Activated gamma-delta T cell (primary cell): ENCODE data around the gene SOX8.

Source experiments
- DNase-seq: peaks from one replicate; lab custom pipeline; 2025; lab: John Stamatoyannopoulos, UW

SOX8 gene

DNA sequence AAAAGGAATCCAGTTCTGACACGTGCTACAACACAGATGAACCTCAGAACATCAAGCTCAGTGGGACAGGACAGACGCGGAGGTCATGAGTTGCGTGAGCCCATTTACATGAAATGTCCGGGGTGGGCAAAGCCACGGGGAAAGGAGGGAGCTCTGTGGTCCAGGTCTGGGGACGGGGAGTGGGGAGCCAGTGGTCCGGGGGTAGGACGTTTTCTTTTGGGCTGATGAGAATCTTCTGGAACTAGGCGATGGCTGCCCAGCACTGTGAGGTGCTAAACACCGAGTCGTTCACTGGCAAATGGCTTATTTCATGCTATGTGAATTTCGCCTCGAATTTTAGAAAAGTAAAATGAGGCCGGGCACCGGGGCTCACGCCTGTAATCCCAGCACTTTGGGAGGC is 8.2 kb upstream of the SOX8 start:
- DNase-seq: no peak

DNA sequence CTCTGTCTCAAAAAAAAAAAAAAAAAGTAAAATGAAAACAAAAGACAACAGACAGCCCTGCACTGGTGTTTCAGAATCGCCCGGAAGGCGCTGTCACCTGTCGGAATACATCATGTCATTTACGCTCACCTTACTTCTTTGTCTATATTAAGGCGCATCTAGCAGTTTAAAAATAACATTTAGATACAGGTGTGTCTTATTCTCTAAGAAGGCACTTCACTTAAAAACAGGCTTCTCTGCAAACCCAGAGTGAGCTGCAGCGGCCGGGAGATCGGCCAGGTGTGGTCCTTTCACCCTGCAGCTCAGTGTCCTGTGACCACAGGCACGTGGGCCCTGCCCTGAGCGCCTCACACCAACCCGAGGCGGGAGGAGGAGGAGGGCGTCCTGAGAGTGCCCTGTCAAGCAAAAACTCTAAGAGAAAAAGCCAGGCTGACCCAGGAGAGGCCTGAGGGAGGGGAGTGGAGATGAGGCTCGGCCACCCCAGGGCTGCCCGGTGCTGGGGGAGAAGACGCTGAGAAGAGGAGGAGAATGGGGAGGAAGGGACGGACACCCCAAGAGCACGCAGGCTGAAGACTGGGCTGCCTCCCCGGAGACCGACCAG is 7.5 kb upstream of the SOX8 start:
- DNase-seq: no peak

DNA sequence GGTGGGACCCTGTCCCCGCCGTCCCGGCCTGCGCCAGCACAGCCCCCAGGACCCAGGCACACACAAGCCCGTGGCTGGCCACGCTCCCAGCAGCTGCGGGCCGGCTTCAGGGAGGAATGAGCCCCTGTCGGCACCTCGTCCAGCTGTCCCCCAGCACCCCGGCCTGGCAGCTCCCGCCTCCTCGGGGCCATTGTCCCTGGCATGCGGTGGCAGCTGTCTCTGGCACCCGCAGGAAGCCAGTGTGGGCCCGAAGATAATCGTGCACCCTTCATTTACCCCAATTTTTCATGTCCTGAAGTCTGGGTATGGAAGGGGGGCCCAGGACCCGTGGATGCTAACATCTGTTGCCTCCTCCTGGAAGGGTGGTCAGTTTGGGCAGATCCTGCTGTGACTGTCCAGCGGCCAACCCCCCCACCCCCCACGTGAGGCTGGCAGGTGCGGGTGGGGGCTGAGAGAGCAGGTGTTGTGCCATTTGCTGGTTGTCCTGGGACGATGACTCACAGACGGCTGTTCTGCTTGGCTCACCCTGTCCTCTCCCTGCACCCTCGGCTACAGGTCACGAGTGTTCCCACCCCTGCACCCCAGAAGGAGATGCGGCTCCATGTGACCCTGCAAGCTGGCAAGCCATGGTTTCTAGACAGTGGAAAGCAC is 6.8 kb upstream of the SOX8 start:
- no peak for DNase-seq

DNA sequence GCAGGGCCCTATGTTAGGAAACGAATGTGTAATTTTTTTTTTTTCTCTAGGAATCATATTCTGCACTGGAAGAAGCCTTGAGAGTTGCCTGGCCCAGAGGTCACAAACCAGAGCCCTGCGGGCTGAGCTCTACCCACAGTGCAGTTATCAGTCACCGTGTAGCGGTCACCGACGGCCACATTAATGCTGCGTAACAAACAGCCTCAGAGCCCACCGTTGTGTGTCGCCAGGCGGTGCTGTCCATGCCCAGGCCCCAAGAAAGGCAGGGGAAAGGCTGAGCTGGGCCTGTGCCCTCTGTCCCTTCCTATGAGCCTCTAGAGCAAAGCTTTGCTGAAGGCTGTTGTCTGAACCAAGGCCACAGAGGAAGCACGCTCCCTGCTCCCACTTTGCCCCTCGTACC is 6.3 kb upstream of the SOX8 start:
- no peak for DNase-seq

DNA sequence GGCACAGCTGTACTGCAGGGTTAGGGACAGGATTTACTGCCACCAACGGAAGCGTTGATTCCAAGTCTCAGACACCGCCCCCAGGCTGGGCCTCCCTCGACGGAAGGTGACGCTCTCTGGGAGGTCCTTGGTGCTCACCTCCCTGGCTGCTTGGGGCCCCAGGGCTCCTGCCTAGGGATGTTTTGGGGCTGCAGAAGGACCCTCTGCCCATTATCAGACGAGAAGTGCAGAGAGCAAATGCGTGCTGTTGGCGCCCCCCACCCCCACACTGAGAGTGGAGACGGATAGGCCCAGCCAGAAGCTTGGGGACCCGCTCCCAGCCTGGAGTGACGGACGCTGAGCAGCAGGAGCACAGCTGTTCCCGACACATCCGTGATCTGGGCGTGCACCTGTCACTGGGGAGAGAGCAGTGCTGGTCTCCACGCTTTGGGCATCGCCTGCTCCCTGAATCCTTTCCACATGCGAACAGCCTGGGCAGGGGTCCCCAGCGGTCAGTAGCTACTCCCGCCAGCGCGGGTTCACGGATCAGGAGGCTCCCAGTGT is 5.1 kb upstream of the SOX8 start:
- no peak for DNase-seq

DNA sequence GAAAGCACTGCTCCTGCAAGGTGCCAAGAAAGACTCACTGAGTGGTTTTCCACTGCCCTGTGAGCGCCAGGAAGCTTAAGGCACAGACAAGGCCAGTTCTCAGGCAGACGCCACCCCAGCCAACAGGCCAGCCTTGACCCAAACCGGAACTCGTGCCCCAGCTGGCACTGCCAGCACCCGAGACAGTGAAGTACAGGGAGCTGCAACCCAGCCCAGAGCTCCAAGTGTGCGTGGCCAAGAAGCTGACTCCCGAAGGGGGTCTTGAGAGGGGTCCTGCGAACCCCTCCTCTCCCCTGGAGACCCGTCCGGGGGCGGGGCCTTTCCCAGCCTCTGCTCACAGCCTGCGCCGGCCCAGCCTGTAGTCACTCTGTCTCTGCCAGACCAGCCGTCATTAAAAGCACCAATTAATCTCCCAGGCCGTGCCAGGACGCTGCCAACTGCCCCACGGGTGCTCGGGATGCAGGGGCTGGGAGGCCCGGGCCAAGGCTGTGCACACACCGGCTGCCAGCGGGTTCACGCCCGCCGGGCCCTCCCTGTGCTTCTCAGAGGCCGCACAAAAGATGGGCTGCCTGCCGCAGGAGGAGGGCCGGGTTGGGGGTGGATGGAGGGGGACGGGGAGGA is 4.4 kb upstream of the SOX8 start:
- no peak for DNase-seq

DNA sequence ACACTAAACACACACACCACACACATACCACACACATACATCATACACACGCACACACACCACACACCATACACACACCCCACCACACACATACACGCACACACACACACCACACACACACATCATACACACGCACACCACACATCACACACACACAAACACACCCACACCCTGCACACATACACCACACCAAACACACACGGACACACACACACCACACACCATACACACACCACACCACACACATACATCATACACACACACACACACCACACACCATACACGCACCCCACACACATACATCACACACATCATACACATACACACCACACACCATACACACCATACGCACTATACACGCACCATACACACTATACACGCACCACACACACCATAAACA is 3.7 kb upstream of the SOX8 start:
- DNase-seq: no peak

DNA sequence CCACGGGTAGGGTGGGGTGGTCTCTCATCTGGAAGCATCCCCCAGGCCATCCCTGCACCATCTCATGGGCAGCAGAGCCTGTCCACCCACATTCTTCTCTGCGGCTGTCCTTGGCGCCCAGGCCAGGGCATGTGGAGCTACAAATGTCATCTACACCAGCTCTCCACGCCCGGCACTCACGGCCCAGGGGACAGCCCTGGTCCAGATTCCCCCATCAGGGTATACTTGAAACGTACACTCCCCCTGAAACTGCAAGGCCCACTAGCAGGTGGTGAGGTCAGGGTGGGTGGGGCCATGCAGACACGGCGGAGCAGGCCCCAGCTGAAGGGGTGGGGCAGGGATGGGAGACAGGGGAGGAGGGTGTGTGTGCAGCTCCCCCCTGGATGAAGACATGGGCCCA is 3.2 kb upstream of the SOX8 start:
- DNase-seq: no peak

DNA sequence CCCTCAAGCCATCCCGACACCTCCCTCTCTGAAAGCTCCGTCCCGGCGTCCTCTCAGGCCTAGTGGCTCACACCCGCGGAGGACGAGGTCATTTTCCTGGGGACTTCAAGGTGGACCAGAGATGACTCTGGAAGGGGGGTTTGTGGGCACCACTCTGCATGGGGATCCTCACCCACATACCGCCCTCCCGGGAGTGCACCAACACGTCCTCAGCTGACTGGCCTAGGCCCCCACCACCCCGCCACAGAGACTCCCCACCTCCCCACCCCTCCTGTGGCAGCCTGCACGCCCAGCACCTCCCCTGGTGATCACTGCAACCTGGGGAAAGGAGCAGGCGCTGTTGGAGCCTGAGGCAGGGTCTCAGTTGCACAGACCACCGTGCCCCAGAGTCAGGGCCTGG is 2.4 kb upstream of the SOX8 start:
- DNase-seq: no peak

DNA sequence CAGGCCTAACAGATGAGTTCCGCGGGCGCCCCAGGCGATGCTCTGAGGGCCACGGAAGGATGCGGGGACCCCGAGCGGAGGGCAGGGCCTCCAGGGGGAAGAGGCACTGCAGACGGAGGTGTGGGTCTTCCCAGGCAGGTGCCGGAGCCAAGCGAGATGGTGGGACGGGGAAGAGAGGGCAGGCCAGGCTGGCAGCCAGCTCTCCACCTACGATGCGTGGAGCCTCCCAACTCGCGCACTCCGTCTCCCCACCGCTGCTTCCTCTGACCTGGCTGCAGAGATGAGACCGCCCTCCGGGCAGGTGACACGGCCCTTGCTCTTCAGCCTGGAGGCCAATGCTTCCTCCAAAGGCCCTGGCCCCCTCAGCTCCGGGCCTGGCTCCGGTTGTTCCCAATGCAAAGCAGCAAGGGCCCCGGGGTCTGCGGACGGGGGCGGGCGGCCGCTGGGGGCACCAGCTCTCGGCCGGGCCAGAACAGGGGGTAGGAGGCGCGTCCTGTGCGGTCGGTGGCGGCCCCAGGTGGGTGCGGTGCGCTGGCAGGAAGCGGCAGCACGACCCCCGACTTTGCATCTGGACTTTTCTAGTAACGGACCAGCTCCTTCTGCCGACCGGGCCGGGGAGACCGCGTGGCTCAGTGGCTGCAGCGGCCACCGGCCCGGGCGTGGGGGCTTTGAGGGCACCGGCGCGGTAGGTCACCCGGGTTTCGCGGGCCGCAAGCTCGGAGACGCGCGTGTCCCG is 1.5 kb upstream of the SOX8 start:
- DNase-seq: no peak

DNA sequence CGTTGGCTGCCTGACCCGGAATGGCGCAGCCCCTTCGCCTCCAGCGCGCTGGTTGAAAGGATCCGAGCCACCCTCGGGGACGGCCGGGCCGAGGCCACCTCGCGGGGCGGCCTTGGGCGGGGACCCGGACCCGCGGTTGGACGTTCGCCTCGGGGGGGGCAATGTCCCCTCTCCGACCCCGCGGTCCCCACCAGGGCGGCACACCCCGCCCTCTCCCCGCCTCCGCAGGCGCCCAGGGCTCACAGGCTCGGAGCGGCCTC is 1.0 kb upstream of the SOX8 start:
- no peak for DNase-seq

DNA sequence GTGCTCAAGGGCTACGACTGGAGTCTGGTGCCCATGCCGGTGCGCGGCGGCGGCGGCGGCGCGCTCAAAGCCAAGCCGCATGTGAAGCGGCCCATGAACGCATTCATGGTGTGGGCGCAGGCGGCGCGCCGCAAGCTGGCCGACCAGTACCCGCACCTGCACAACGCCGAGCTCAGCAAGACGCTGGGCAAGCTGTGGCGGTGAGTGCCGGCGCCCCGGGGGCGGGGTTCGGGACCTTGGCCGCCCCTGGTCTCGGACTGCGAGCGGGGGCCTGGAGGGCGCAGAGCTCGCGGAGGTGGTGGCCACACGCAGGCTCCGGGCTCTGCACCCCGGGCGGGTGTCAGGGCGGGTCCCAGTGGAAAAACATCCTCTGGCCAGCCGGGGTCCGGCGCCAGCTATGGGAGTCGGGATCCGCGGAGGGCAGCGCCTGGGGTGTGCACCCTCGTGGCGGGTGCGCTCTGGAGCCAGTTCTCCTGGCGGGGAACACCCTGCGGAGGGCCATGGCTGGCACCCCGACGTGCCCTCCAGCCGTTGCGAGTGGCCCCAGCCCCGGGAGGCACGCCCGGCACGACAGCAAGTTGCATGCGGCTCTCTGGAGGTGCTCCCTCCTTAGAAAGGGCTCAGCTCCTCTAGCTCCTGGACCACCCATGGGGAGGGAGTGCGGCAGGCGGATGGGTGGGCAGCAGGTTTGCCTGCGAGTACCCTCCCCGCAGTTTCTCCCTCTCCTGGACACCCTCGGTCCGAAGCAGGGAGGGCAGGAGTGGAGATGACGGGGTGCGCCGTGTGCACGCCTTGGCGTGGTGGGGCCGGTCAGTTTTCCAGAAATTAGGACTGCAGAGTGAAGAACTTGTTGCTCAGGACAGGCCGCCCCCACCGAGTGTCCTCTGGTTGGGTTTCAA is 824 bp downstream of the SOX8 start:
- DNase-seq: no peak

DNA sequence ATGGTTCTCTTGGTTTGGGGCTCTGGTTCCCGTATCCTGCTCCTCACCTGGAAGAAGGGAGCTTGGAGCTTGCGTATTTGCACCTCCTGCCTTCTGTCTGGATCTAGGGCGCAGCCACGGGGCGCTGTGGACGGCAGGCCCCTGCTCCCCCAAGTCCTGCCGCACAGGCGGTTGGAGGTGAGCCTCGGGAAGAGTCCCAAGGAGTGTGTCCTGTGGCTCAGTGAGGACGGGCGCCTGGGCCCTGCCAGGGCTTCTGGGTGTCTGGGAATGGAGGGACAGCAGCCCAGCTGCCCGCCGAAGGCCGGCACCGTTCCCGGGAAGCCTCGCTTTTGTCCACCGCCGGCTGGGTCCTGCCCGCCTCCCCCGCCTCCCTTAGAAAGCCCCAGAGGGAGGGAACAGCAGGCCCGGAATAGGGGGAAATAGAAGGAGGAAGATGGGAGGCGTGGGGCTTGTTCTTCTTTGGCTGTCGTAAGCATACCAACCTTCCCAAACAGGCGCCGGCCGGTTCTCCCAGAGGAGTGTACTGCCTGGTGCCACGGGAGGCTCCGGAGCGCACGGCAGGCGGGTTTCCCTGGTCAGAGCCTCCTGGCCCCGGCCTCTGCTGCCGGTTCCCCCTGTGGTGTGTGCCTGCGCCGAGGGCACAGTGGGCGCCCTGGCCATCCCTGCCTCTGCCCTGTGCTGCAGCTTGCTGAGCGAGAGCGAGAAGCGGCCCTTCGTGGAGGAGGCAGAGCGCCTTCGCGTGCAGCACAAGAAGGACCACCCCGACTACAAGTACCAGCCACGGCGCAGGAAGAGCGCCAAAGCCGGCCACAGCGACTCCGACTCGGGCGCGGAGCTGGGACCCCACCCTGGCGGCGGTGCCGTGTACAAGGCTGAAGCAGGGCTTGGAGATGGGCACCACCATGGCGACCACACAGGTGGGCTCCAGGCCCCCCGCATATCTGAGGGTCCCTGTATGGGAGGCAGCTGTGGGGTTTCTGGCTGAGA is 1.8 kb downstream of the SOX8 start:
- no peak for DNase-seq

DNA sequence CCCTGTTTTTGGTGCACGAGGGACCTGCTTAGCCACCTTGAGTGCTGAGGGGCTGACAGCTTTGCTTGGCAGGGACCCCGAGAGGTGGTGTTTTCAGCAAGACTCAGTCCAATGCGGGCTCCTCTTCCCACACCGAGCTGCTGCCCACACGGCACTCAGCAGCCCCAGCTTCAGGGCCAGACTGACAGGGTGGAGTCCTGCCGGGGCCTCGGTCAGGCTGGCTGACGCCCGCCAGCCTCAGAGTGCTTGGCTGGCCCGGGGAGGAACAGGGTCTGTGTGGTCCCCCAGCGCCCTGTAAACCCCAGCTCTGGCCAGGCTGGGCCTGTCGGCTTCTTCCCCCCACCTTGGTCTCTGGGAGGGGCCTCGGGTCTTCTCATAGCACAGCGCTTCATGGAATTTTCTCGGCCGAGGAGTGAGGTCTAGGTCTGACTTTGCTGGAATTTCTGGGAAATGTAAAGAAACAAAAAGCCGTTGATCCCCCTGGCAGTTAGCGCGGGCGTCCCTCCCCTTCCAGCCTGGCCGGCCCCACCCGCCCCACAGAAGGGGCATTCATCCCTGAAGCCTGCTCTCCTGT is 2.6 kb downstream of the SOX8 start:
- no peak for DNase-seq

DNA sequence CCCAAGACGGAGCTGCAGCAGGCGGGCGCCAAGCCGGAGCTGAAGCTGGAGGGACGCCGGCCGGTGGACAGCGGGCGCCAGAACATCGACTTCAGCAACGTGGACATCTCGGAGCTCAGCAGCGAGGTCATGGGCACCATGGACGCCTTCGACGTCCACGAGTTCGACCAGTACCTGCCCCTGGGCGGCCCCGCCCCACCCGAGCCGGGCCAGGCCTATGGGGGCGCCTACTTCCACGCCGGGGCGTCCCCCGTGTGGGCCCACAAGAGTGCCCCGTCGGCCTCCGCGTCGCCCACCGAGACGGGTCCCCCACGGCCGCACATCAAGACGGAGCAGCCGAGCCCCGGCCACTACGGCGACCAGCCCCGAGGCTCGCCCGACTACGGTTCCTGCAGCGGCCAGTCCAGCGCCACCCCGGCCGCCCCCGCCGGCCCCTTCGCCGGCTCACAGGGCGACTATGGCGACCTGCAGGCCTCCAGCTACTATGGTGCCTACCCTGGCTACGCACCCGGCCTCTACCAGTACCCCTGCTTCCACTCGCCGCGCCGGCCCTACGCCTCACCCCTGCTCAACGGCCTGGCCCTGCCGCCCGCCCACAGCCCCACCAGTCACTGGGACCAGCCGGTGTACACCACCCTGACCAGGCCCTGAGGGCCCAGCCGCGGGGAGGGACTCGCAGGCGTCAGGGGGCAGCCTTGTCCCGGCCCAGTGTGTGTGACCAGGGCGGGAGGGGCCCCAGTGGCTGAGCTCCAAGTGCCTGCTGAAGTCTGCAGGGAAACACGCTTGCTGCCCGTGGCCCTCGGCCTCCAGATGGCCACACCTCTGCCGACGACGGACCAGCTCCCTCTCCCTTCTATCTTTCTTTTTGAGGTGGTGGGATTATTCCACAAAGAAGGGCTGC is 3.4 kb downstream of the SOX8 start:
- no peak for DNase-seq

DNA sequence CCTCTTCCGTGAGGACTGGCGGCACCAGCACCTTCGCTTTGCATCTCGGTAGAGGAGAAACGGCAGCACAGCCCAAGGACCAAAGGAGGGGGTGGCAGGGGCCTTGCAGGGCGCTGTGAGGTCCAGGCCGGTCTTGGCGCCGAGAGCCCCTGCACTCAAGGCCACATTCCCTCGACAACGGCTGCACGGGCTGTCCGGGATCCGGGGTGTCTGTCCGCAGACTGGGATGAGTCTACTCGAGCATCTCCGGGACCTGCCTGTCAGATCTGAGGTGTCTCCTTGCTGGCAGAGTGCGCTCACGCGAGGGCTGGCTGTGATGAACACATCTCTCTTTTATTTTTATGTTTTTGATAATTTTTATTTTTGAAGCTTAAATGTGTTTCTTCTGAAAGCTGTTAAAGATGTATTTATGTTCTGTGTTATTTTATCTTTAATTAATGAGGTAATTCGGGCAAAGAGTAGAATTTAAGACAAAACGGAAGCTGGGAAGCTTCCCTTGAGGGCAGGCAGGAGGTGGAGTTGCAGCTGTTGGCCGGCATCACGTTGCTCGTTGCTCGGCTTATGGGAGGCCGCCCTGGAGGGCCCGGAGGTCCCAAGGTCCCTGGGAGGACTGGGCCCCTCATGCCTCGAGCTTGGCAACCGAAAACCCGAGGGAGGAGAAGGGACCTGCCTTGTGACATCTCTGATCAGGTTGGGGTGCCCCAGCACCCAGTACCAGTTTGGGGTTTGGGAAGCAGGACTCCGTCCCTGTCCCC is 4.3 kb downstream of the SOX8 start:
- no peak for DNase-seq

DNA sequence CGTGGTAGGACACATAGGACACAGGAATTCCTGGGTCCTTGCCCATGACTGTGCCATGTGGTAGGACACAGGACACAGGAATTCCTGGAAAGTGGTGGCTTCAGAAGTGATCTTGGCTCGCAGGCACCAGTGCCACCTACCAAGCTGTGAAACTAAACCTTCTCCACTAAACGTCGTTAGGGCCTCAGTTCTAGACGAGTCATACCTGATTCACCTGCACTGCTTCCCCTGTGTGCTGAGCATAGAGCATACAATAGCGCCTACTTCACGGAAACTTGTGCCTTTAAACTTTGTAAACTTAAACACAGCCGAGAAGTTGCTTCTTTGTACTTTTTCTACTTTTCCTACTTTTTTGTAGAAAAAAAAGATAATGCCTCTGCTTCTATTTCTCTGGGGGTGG is 4.8 kb downstream of the SOX8 start:
- no peak for DNase-seq

DNA sequence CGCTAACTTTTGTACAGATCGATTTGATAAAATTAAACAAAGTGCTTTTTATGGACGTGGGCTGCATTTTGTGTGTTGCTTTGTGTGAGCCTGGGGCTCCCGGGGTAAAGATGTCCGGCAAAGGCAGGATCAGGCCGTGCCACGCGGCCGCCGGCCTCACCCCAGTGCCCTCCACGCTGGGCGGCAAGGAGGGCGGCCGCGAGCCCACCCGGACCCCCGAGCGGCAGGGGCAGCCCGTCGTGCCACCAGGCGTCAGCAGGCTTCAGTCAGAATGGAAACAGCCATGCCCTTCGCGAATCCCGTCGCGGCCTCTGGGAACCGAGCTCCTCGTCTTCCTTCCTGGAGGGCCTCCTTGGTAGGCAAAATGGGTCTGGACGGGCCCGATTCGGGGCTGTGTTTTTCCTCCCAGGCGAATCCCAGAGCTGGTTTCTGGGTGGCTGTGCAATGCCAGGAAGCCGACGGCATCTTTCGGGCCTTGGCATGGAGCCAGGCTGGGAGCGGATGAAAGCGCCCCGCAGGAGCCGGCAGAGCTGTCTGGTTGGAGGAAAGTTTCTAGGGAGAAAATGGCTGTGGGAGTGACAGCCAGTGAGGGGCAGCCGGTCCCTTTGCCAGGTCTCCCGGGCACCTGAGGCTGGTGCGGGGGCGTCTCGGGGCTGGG is 5.5 kb downstream of the SOX8 start:
- no peak for DNase-seq
